HepG2 (cell line): ENCODE measurements around the gene CCDC54. TPM values are rescaled to one million over a fixed set of nuclear protein-coding genes. Genes with fewer than 3 reads are reported as not detected.

ENCODE experiments used
- ATAC-seq: fragments of 200-7000 bp; cut with Tn5 transposase; 3 replicates; pipeline ENCODE4 v1.9.1; 2020; ENCODE audit warnings: mild to moderate bottlenecking, moderate library complexity
- BruUV-seq: library from RNA; stranded (reverse); fragments of 400-500 nt; replicated peaks from 2 replicates; lab custom pipeline; 2021; lab: Mats Ljungman, UMichigan
- CTCF ChIA-PET: fragments of 300-600 bp; formaldehyde crosslinking; extraction: SDS; loops from one replicate; lab custom pipeline; 2021; ENCODE audit warnings: low total read pairs, inconsistent platforms, low intra/inter-chr PET ratio; lab: Yijun Ruan, JAX
- POLR2A ChIA-PET: fragments of 350-600 bp; sonication (Branson Sonifier 250); formaldehyde crosslinking; loops from one replicate; lab custom pipeline; 2020; ENCODE audit warnings: antibody characterized with exemption, inconsistent platforms; lab: Yijun Ruan, JAX
- DNase-seq: peaks from one replicate; pipeline ENCODE4 v3.0.0-alpha.2; 2015; ENCODE audit warnings: low spot score
- FAIRE-seq: peaks from 3 replicates; lab custom pipeline; 2011; peaks lifted over from hg19 to GRCh38; lab: Jason Lieb, UNC
- H2AFZ ChIP-seq: one replicate; pipeline ENCODE4 v1.6.1; 2011; ENCODE audit warnings: low read length, inconsistent platforms
- H3K27ac ChIP-seq: fragments of 300-600 bp; 3 replicates; pipeline ENCODE4 v1.8.0; 2011; ENCODE audit warnings: mixed run types, mild to moderate bottlenecking, mixed read lengths, low read length, inconsistent platforms; ENCODE audit not compliant: insufficient read depth; ENCODE audit errors: extremely low read length
- H3K27me3 ChIP-seq, 2 experiments: fragments of 200-600 bp in 1 of 2; 2 replicates in 1 of 2; 3 replicates in 1 of 2; pipeline versions ENCODE4 v1.6.0 to v1.8.0; 2011; ENCODE audit warnings: low read length in 2 of 2, mild to moderate bottlenecking in 2 of 2, moderate library complexity in 2 of 2, inconsistent platforms in 1 of 2; ENCODE audit not compliant: insufficient read depth in 2 of 2, control insufficient read depth in 1 of 2
- H3K36me3 ChIP-seq, 2 experiments: fragments of 200-600 bp in 1 of 2; replicated peaks in 1 of 2; 2 replicates in 1 of 2; 3 replicates in 1 of 2; pipeline versions ENCODE4 v1.5.1 to v1.8.0; 2011; ENCODE audit warnings: low read length in 2 of 2, inconsistent platforms in 1 of 2; ENCODE audit not compliant: insufficient read depth in 2 of 2, control insufficient read depth in 1 of 2
- H3K4me1 ChIP-seq: 2 replicates; pipeline ENCODE4 v1.5.1; 2012; ENCODE audit warnings: low read length, inconsistent platforms; ENCODE audit not compliant: insufficient read depth
- H3K4me2 ChIP-seq: 2 replicates; pipeline ENCODE4 v1.6.0; 2011; ENCODE audit warnings: low read depth, low read length, inconsistent platforms
- H3K4me3 ChIP-seq, 3 experiments: fragments of 200-600 bp in 1 of 3; sonication (generic), shearing (Covaris generic) in 1 of 3; replicated peaks in 1 of 3; 2 replicates each; pipeline ENCODE4 v1.5.1; 2011 to 2016; ENCODE audit warnings: low read length in 3 of 3, inconsistent platforms in 2 of 3, low read depth in 2 of 3, mild to moderate bottlenecking in 2 of 3, control low read depth in 1 of 3, mixed read lengths in 1 of 3; ENCODE audit not compliant: insufficient read depth in 1 of 3
- H3K79me2 ChIP-seq: one replicate; pipeline ENCODE4 v1.6.1; 2011; ENCODE audit warnings: low read length, inconsistent platforms; ENCODE audit not compliant: insufficient read depth
- H3K9ac ChIP-seq: 2 replicates; pipeline ENCODE4 v1.6.0; 2011; ENCODE audit warnings: mild to moderate bottlenecking, low read depth, low read length, inconsistent platforms; ENCODE audit not compliant: insufficient read depth
- H3K9me3 ChIP-seq: 2 replicates; pipeline ENCODE4 v1.5.1; 2012; ENCODE audit warnings: mild to moderate bottlenecking, low read length
- H4K20me1 ChIP-seq: 2 replicates; pipeline ENCODE4 v1.6.0; 2011; ENCODE audit warnings: inconsistent platforms, mild to moderate bottlenecking, low read length, moderate library complexity; ENCODE audit not compliant: insufficient read depth
- ATF7-NPFF ChIP-seq: sonication (generic); formaldehyde crosslinking; IDR thresholded peaks from 2 replicates; pipeline ENCODE4 v1.8.1; 2023; ENCODE audit warnings: mild to moderate bottlenecking, low read depth, missing genetic modification reagents, moderate library complexity
- EHMT2 ChIP-seq: fragments of 200-600 bp; sonication (generic); IDR thresholded peaks from 2 replicates; pipeline ENCODE4 v1.7.0; 2017; ENCODE audit warnings: antibody characterized with exemption, low read depth, low read length, borderline replicate concordance
- GLI4 ChIP-seq: sonication (generic); formaldehyde crosslinking; IDR thresholded peaks from 2 replicates; pipeline ENCODE4 v1.5.1; 2020; ENCODE audit warnings: missing genetic modification reagents, mild to moderate bottlenecking, moderate library complexity, borderline replicate concordance
- IRX3 ChIP-seq: sonication (generic); formaldehyde crosslinking; IDR thresholded peaks from 2 replicates; pipeline ENCODE4 v1.8.1; 2023; ENCODE audit warnings: mild to moderate bottlenecking, low read depth, missing genetic modification reagents, borderline replicate concordance
- PHF21A ChIP-seq: sonication (generic); formaldehyde crosslinking; IDR thresholded peaks from 2 replicates; pipeline ENCODE4 v1.5.0; 2020; ENCODE audit warnings: mild to moderate bottlenecking, missing genetic modification reagents
- ZC3H4 ChIP-seq: sonication (generic); formaldehyde crosslinking; IDR thresholded peaks from 2 replicates; pipeline ENCODE4 v1.4.0; 2020; ENCODE audit warnings: missing genetic modification reagents, borderline replicate concordance
- ZNF567 ChIP-seq: sonication (generic); formaldehyde crosslinking; IDR thresholded peaks from 2 replicates; pipeline ENCODE4 v1.8.1; 2023; ENCODE audit warnings: mild to moderate bottlenecking, missing genetic modification reagents, borderline replicate concordance
- ZNF678 ChIP-seq: sonication (generic); formaldehyde crosslinking; IDR thresholded peaks from 2 replicates; pipeline ENCODE4 v1.4.0; 2020; ENCODE audit warnings: mild to moderate bottlenecking, missing genetic modification reagents
- ZNF724P ChIP-seq: sonication (generic); formaldehyde crosslinking; IDR thresholded peaks from 2 replicates; pipeline ENCODE4 v1.8.0; 2022; ENCODE audit warnings: missing genetic modification reagents, borderline replicate concordance
- ZNF737 ChIP-seq: sonication (generic); formaldehyde crosslinking; IDR thresholded peaks from 2 replicates; pipeline ENCODE4 v1.5.0; 2020; ENCODE audit warnings: missing genetic modification reagents, mild to moderate bottlenecking, borderline replicate concordance
- ZNF746 ChIP-seq: sonication (generic); formaldehyde crosslinking; IDR thresholded peaks from 2 replicates; pipeline ENCODE4 v1.8.0; 2022; ENCODE audit warnings: mild to moderate bottlenecking, missing genetic modification reagents
- WGBS: methylation state at CpG from one replicate; pipeline ENCODE4 v1.1.6; 2017; ENCODE audit warnings: low lambda C conversion rate; 5-methylcytosine and 5-hydroxymethylcytosine counted together
- in situ Hi-C: cut with HindIII; loops from 2 replicates; pipeline ENCODE4 v1.10.0; 2017; ENCODE audit warnings: low pct_unique_long_range_greater_than_20kb; ENCODE audit not compliant: extremely low pct_ligation_motif_present
- intact Hi-C: fragments of 100-400 bp; cut with micrococcal nuclease; formaldehyde crosslinking; loops from one replicate; pipeline ENCODE4 v1.10.0; 2022; ENCODE audit not compliant: unreplicated experiment
- polyA plus RNA-seq, 8 experiments: library from polyadenylated mRNA; depleted of rRNA in 3 of 8; stranded (reverse) in 7 of 8; unstranded in 1 of 8; fragments of >200 nt; fragmentation: Illumina TruSeq in 4 of 8; extraction: Trizol in 4 of 8; gene quantifications; 2 replicates each; pipeline versions ENCODE4 v1.2.1 to v1.2.3, GENCODE V29; 2011 to 2016; ENCODE audit warnings: low read depth in 4 of 8, missing spikeins in 1 of 8, mixed read lengths in 1 of 8; ENCODE audit not compliant: insufficient read depth in 1 of 8
- total RNA-seq, 5 experiments: library from RNA; depleted of rRNA; stranded (reverse); fragments of >200 nt; fragmentation: Illumina TruSeq; extraction: Trizol; gene quantifications; 2 replicates each; pipeline ENCODE4 v1.2.3, GENCODE V29; 2016; ENCODE audit warnings: low read depth in 1 of 5
- TF ChIP-seq, protein P1 (sequence below): sonication (generic); formaldehyde crosslinking; IDR thresholded peaks from 2 replicates; pipeline ENCODE4 v1.4.0; 2020; ENCODE audit warnings: mild to moderate bottlenecking, missing genetic modification reagents

The CCDC54 gene
- total and polyA plus RNA-seq, 2 of the 13 experiments (the other 11 are each of a cell fraction or from before 2014, with no cell fraction given), result not detected

DNA sequence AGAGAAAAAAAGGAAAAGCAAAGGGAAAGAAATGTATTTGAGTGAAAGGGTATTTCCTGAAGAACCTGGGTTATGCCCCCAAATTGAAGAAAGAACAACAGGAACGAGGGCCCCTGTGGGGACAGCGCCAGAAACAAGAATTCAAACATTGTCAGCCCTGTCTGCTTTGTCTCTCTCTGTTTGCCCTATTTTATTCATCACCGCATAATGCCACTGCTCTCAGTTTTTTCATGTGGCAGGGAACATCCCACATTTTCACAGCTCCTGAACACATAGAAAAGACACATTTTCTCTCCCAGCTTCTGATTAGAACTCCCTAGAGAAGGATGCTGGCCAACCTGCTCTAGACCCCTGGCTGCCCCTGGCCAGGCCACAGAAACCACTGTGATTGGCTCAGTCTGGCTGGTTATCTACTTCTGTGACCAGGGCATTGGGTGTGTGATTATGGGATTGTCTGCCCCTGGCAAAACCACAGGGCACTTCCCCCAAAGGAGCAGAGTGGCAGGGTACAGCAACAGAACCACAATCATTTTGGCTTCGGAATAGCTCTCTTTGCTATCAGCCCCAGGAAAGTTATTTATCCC lies 31.3 kb upstream of the CCDC54 start:
- Histone ChIP-seq H3K9ac (no peak overlapping the region), H3K4me2 (no peak overlapping the region), H4K20me1 (no peaks in the 10 kb centered on the region), H3K27me3 (no peaks in the 10 kb centered on the region), H3K4me3 (no peak overlapping the region), H3K9me3 (no peaks in the 10 kb centered on the region), H3K36me3 (no peaks in the 10 kb centered on the region), H3K4me1 (peaks cover 6% of the 10 kb centered on the region), H3K79me2 (no peaks in the 10 kb centered on the region), H2AFZ (no peak overlapping the region), H3K27ac (no peak overlapping the region)
- ChIA-PET CTCF (no interaction called here), POLR2A (no interaction called here)
- DNase-seq (no peak), FAIRE-seq (no peak), ATAC-seq (no peak)
- no TSS peak for BruUV-seq
- WGBS, result 23% methylated on average over 4 of the region's 4 CpGs
- TF ChIP-seq PHF21A (CRISPR knock-in tag), result no peak
- in situ Hi-C loops, result no loop called here
- intact Hi-C loops, result no loop called here

GRCh38 chr3:107346564-107346963 lies 30.7 kb upstream of the CCDC54 start:
- no peak overlapping the region for H3K4me3 ChIP-seq
- H3K79me2 ChIP-seq, result no peaks in the 10 kb centered on the region
- no peak overlapping the region for H3K4me2 ChIP-seq
- H4K20me1 ChIP-seq, result no peaks in the 10 kb centered on the region
- no peaks in the 10 kb centered on the region for H3K36me3 ChIP-seq
- ATAC-seq, result no peak
- CTCF ChIA-PET, result no interaction called here
- POLR2A ChIA-PET, result no interaction called here
- 4% methylated on average over 2 of the region's 2 CpGs for WGBS
- peaks cover 6% of the 10 kb centered on the region for H3K4me1 ChIP-seq
- no peak overlapping the region for H3K9ac ChIP-seq
- intact Hi-C loops (no loop called here), in situ Hi-C loops (no loop called here)
- no peaks in the 10 kb centered on the region for H3K27me3 ChIP-seq
- DNase-seq, result no peak
- H3K27ac ChIP-seq, result no peak overlapping the region
- BruUV-seq, result no TSS peak
- no peak overlapping the region for H2AFZ ChIP-seq
- FAIRE-seq, result no peak
- H3K9me3 ChIP-seq, result no peaks in the 10 kb centered on the region
- TF ChIP-seq ZNF724P, result no peak
- no peak for TF ChIP-seq ZNF746
- TF ChIP-seq GLI4 (CRISPR knock-in tag), result no peak
- no peak for TF ChIP-seq ZC3H4 (CRISPR knock-in tag)
- TF ChIP-seq ZNF737 (CRISPR knock-in tag), result no peak
- TF ChIP-seq ZNF567, result no peak
- no peak for TF ChIP-seq IRX3
- TF ChIP-seq, protein P1, sequence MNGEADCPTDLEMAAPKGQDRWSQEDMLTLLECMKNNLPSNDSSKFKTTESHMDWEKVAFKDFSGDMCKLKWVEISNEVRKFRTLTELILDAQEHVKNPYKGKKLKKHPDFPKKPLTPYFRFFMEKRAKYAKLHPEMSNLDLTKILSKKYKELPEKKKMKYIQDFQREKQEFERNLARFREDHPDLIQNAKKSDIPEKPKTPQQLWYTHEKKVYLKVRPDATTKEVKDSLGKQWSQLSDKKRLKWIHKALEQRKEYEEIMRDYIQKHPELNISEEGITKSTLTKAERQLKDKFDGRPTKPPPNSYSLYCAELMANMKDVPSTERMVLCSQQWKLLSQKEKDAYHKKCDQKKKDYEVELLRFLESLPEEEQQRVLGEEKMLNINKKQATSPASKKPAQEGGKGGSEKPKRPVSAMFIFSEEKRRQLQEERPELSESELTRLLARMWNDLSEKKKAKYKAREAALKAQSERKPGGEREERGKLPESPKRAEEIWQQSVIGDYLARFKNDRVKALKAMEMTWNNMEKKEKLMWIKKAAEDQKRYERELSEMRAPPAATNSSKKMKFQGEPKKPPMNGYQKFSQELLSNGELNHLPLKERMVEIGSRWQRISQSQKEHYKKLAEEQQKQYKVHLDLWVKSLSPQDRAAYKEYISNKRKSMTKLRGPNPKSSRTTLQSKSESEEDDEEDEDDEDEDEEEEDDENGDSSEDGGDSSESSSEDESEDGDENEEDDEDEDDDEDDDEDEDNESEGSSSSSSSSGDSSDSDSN (CRISPR knock-in tag), result no peak
- TF ChIP-seq ZNF678, result no peak
- no peak for TF ChIP-seq ATF7-NPFF (CRISPR knock-in tag)
- no peak for TF ChIP-seq EHMT2
